Keratinocyte (primary cell): ENCODE results near the gene ACOT4. TPM values are rescaled to one million over a fixed set of nuclear protein-coding genes. Genes with fewer than 3 reads are reported as not detected.
"Not testable (repeated sequence)": the region's sequence is repeated elsewhere in the genome, so short reads cannot be mapped to it uniquely, and the experiment has no call there.

Source experiments
- DNase-seq: peaks from one replicate; pipeline ENCODE4 v3.0.0-alpha.2; 2011; ENCODE audit warnings: low read depth, missing footprints, low spot score
- FAIRE-seq: peaks from 2 replicates; lab custom pipeline; 2011; peaks lifted over from hg19 to GRCh38; lab: Jason Lieb, UNC
- H2AFZ ChIP-seq: 2 replicates; pipeline ENCODE4 v1.6.0; 2012; ENCODE audit warnings: low read length, control low read depth, inconsistent platforms; ENCODE audit not compliant: control insufficient read depth
- H3K27ac ChIP-seq: 2 replicates; pipeline ENCODE4 v1.5.1; 2011; ENCODE audit warnings: low read length; ENCODE audit not compliant: control insufficient read depth, insufficient read depth
- H3K27me3 ChIP-seq: 3 replicates; pipeline ENCODE4 v1.6.0; 2011; ENCODE audit warnings: low read length; ENCODE audit not compliant: control insufficient read depth, insufficient read depth; ENCODE audit errors: extremely low read depth
- H3K36me3 ChIP-seq, 2 experiments: 2 replicates in 1 of 2; 3 replicates in 1 of 2; pipeline ENCODE4 v1.5.1; 2011; ENCODE audit warnings: low read length in 2 of 2, mild to moderate bottlenecking in 1 of 2; ENCODE audit not compliant: control insufficient read depth in 2 of 2, insufficient read depth in 2 of 2; ENCODE audit errors: extremely low read depth in 1 of 2
- H3K4me1 ChIP-seq: 3 replicates; pipeline ENCODE4 v1.5.1; 2011; ENCODE audit warnings: low read length; ENCODE audit not compliant: control insufficient read depth, insufficient read depth; ENCODE audit errors: extremely low read depth
- H3K4me2 ChIP-seq: 3 replicates; pipeline ENCODE4 v1.6.0; 2011; ENCODE audit warnings: low read depth, low read length; ENCODE audit not compliant: control insufficient read depth, insufficient read depth; ENCODE audit errors: extremely low read depth
- H3K4me3 ChIP-seq, 3 experiments: fragments of 200-600 bp in 1 of 3; sonication (generic) in 1 of 3; 2 replicates in 2 of 3; 3 replicates in 1 of 3; pipeline ENCODE4 v1.5.1; 2011 to 2016; ENCODE audit warnings: low read length in 3 of 3, mild to moderate bottlenecking in 3 of 3, control low read depth in 2 of 3, inconsistent platforms in 1 of 3, low read depth in 1 of 3, mixed read lengths in 1 of 3, mixed run types in 1 of 3, moderate library complexity in 1 of 3; ENCODE audit not compliant: control insufficient read depth in 2 of 3, insufficient read depth in 2 of 3; ENCODE audit errors: extremely low read depth in 1 of 3
- H3K79me2 ChIP-seq: 2 replicates; pipeline ENCODE4 v1.6.0; 2012; ENCODE audit warnings: low read length; ENCODE audit not compliant: control insufficient read depth, insufficient read depth
- H3K9ac ChIP-seq: 3 replicates; pipeline ENCODE4 v1.6.0; 2011; ENCODE audit warnings: low read length; ENCODE audit not compliant: control insufficient read depth, insufficient read depth; ENCODE audit errors: extremely low read depth
- H3K9me1 ChIP-seq: 3 replicates; pipeline ENCODE4 v1.6.0; 2011; ENCODE audit warnings: low read length; ENCODE audit not compliant: control insufficient read depth, insufficient read depth; ENCODE audit errors: extremely low read depth
- H3K9me3 ChIP-seq: 2 replicates; pipeline ENCODE4 v1.5.1; 2012; ENCODE audit warnings: low read depth, low read length; ENCODE audit not compliant: control insufficient read depth
- H4K20me1 ChIP-seq: 3 replicates; pipeline ENCODE4 v1.6.0; 2011; ENCODE audit warnings: low read length; ENCODE audit not compliant: control insufficient read depth, insufficient read depth; ENCODE audit errors: extremely low read depth
- CTCF ChIP-seq, 3 experiments: IDR thresholded peaks in 1 of 3; conservative IDR thresholded peaks in 1 of 3; optimal IDR thresholded peaks in 1 of 3; 2 replicates in 2 of 3; 3 replicates in 1 of 3; pipeline versions ENCODE3 to v1.5.1; 2011; ENCODE audit warnings: low read length in 3 of 3, mild to moderate bottlenecking in 3 of 3, moderate library complexity in 2 of 3, control low read depth in 1 of 3, inconsistent platforms in 1 of 3; ENCODE audit not compliant: insufficient read depth in 2 of 3; ENCODE audit errors: extremely low read depth in 1 of 3
- EZH2 ChIP-seq: IDR thresholded peaks from one replicate; pipeline ENCODE4 v1.6.1; 2012; ENCODE audit warnings: inconsistent platforms, mild to moderate bottlenecking, low read length, moderate library complexity
- dilution Hi-C: fragments of 300-500 bp; cut with MboI; formaldehyde crosslinking; loops from one replicate; pipeline ENCODE4 v1.7.0; 2020; ENCODE audit warnings: low sequenced_read_pairs; ENCODE audit not compliant: extremely low pct_ligation_motif_present
- polyA plus RNA-seq, 5 experiments: library from polyadenylated mRNA; depleted of rRNA in 3 of 5; stranded (reverse) in 3 of 5; stranded (forward) in 1 of 5; unstranded in 1 of 5; fragments of >200 nt; gene quantifications; 1 replicate in 1 of 5; 2 replicates in 3 of 5; 3 replicates in 1 of 5; pipeline versions ENCODE4 v1.2.1 to v1.2.3, GENCODE V29; 2011 to 2012; ENCODE audit warnings: missing spikeins in 2 of 5, low read depth in 1 of 5, low replicate concordance in 1 of 5

Gene ACOT4
- polyA plus RNA-seq, 1 donor (not counting 4 experiments of a cell fraction or from before 2014, with no cell fraction given): 0.29 TPM

GRCh38 chr14:73567358-73567757 is 24.3 kb upstream of the ACOT4 start:
- Histone ChIP-seq H4K20me1 (no peaks in the 10 kb centered on the region), H3K27ac (no peak overlapping the region), H3K4me3 (no peak overlapping the region), H3K36me3 (peaks cover 0 to 7% of the 10 kb centered on the region in 2 experiments), H2AFZ (no peak overlapping the region), H3K4me2 (peak overlapping the region; percentile 89), H3K9me1 (no peaks in the 10 kb centered on the region), H3K79me2 (peaks cover 8% of the 10 kb centered on the region), H3K4me1 (peaks cover 20% of the 10 kb centered on the region), H3K9ac (no peak overlapping the region), H3K9me3 (no peaks in the 10 kb centered on the region), H3K27me3 (no peaks in the 10 kb centered on the region)
- no peak for TF ChIP-seq EZH2
- TF ChIP-seq CTCF (optimal IDR thresholded peaks at IDR 0.05 in 1 of 3, IDR thresholded peaks at IDR 0.05 in 1 of 3, conservative IDR thresholded peaks at IDR 0.05 in 1 of 3; ENCODE audit: extremely low read depth in 1 of 3, insufficient read depth in 2 of 3, low read length in 3 of 3): no peak
- dilution Hi-C loops: no loop called here
- FAIRE-seq (no peak), DNase-seq (no peak)

DNA sequence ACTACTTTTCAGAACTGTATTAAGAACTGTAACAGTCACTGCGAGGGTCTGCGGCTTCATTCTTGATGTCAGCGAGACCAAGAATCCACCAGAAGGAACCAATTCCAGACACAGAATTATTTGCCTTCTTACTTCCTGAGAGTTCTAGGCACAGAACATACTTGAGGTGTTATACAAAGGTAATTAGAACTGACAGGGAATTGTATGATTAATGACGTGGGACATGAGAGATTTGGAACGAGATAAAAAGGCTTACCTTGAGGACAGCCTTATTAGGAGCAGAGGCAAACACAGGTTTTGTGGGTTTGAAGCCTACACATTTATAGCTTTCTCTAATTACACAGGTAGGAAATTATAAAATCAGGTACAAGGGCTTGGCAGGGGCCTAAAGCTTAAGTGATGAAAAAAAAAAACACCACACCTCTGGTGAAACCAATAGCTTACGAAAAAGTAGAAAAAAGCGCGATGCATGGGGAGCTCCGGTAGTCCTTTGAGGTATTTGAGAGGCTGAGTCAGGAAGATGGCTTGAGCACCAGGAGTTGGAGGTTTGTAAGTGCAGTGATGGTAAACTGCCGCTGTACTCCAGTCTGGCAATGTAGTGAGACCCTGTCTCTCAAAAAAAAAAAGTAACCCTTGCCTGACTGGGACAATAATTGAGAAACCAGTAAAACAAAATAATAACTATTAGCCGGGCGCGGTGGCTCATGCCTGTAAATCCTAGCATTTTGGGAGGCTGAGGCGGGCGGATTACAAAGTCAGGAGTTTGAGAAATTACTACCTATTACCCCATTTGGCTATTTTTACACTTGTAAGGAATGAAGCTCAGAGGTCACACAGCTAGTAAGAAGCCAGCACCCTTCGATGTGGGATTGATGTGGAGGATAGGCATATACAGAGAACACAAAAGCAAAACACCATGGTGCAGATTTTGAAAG is 23.5 kb upstream of the ACOT4 start:
- dilution Hi-C loops: no loop called here
- Histone ChIP-seq H3K4me3 (peak overlapping the region; percentile 46 to 70 (median 57)), H3K9me1 (no peaks in the 10 kb centered on the region), H2AFZ (peak overlapping the region; percentile 91), H3K27me3 (no peaks in the 10 kb centered on the region), H3K4me2 (peak overlapping the region; percentile 89), H3K9me3 (no peaks in the 10 kb centered on the region), H4K20me1 (no peaks in the 10 kb centered on the region), H3K79me2 (peaks cover 8% of the 10 kb centered on the region), H3K9ac (peak overlapping the region; percentile 81), H3K4me1 (peaks cover 20% of the 10 kb centered on the region), H3K36me3 (peaks cover 0 to 7% of the 10 kb centered on the region in 2 experiments), H3K27ac (peak overlapping the region; percentile 63)
- no peak for FAIRE-seq
- TF ChIP-seq EZH2: no peak
- TF ChIP-seq CTCF (optimal IDR thresholded peaks at IDR 0.05 in 1 of 3, IDR thresholded peaks at IDR 0.05 in 1 of 3, conservative IDR thresholded peaks at IDR 0.05 in 1 of 3; ENCODE audit: extremely low read depth in 1 of 3, insufficient read depth in 2 of 3, low read length in 3 of 3): no peak
- DNase-seq: no peak

GRCh38 chr14:73568886-73569184 is 22.8 kb upstream of the ACOT4 start:
- FAIRE-seq, H3K36me3 ChIP-seq, H3K9me3 ChIP-seq, dilution Hi-C loops, DNase-seq, H3K27me3 ChIP-seq, H3K9me1 ChIP-seq, H4K20me1 ChIP-seq, H3K79me2 ChIP-seq: not testable (repeated sequence)
- Histone ChIP-seq H3K4me3 (peak overlapping the region; percentile 46 to 70 (median 57)), H2AFZ (peak overlapping the region; percentile 91), H3K4me1 (peaks cover 20% of the 10 kb centered on the region), H3K27ac (peak overlapping the region; percentile 63), H3K9ac (peak overlapping the region; percentile 81), H3K4me2 (peak overlapping the region; percentile 89)
